Measurements from ENCODE around the gene GPR87. TPM values are rescaled to one million over a fixed set of nuclear protein-coding genes. Genes with fewer than 3 reads are reported as not detected.

Gene GPR87
- total and polyA plus RNA-seq, 12 donors, result 0.01 TPM; not detected in 11

GRCh38 chr3:151290673-151291072 lies 25.9 kb downstream of the GPR87 start:
- no peaks in the 10 kb centered on the region for H3K27me3 ChIP-seq
- no peaks in the 10 kb centered on the region for H3K9me3 ChIP-seq
- TF ChIP-seq, protein P1, sequence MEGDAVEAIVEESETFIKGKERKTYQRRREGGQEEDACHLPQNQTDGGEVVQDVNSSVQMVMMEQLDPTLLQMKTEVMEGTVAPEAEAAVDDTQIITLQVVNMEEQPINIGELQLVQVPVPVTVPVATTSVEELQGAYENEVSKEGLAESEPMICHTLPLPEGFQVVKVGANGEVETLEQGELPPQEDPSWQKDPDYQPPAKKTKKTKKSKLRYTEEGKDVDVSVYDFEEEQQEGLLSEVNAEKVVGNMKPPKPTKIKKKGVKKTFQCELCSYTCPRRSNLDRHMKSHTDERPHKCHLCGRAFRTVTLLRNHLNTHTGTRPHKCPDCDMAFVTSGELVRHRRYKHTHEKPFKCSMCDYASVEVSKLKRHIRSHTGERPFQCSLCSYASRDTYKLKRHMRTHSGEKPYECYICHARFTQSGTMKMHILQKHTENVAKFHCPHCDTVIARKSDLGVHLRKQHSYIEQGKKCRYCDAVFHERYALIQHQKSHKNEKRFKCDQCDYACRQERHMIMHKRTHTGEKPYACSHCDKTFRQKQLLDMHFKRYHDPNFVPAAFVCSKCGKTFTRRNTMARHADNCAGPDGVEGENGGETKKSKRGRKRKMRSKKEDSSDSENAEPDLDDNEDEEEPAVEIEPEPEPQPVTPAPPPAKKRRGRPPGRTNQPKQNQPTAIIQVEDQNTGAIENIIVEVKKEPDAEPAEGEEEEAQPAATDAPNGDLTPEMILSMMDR (IDR thresholded peaks at IDR 0.05), result peak in 7 of 9 donors; percentile 22 to 50 (median 47)
- H3K4me3 ChIP-seq, result no peak overlapping the region
- no peak for DNase-seq
- H3K27ac ChIP-seq, result no peak overlapping the region
- ATAC-seq, result no peak
- H3K4me1 ChIP-seq, result no peaks in the 10 kb centered on the region
- intact Hi-C loops (cut with DNase I), result loop anchor here in 1 of 10 donors (5.0 kb wide), 1 partner anchor 547 kb away; no protein-coding TSS in a partner anchor
- 61 to 79% methylated on average over 3 of the region's 3 CpGs for WGBS, 2 donors
- H3K36me3 ChIP-seq, result no peaks in the 10 kb centered on the region

DNA sequence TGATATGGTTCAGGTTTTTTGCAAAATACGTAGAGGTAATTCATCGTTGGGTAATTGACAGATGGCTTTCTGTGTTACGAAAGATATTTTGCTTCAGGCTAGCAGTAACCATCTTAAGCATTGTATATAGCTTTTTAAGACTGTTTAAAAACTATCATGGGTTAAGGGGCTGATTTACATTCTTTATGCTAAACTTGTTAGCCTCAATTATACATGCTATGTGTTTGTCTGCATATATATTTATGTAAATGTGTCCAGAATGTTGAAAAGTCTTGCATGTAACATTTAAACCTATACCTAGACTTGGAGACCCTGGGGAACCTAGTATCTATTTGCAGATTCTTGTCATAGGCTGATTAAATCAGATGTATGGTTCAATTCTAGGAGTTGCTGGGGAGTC lies 27.2 kb downstream of the GPR87 start:
- no peak overlapping the region for H3K4me3 ChIP-seq
- WGBS, 2 donors, result 49 to 57% methylated on average over 3 of the region's 3 CpGs
- no peaks in the 10 kb centered on the region for H3K9me3 ChIP-seq
- H3K27me3 ChIP-seq, result no peaks in the 10 kb centered on the region
- ATAC-seq (no peak), DNase-seq (no peak)
- TF ChIP-seq, protein P1 (IDR thresholded peaks at IDR 0.05), result no peak
- no peaks in the 10 kb centered on the region for H3K36me3 ChIP-seq
- intact Hi-C loops (cut with DNase I), result no loop called here
- no peak overlapping the region for H3K27ac ChIP-seq
- H3K4me1 ChIP-seq, result peaks cover 0 to under 1% (median 0%) of the 10 kb centered on the region in 9 donors

GRCh38 chr3:151285940-151286339 lies 30.7 kb downstream of the GPR87 start:
- H3K27me3 ChIP-seq, result no peaks in the 10 kb centered on the region
- DNase-seq, result no peak
- intact Hi-C loops (cut with DNase I), result no loop called here
- no peak overlapping the region for H3K4me3 ChIP-seq
- no peaks in the 10 kb centered on the region for H3K9me3 ChIP-seq
- peaks cover 0 to 15% (median 9%) of the 10 kb centered on the region in 9 donors for H3K4me1 ChIP-seq
- WGBS, 2 donors, result 59 to 61% methylated on average over 1 of the region's 1 CpG
- no peaks in the 10 kb centered on the region for H3K36me3 ChIP-seq
- no peak for ATAC-seq
- H3K27ac ChIP-seq, result no peak overlapping the region
- TF ChIP-seq, protein P1 (IDR thresholded peaks at IDR 0.05), result no peak

DNA sequence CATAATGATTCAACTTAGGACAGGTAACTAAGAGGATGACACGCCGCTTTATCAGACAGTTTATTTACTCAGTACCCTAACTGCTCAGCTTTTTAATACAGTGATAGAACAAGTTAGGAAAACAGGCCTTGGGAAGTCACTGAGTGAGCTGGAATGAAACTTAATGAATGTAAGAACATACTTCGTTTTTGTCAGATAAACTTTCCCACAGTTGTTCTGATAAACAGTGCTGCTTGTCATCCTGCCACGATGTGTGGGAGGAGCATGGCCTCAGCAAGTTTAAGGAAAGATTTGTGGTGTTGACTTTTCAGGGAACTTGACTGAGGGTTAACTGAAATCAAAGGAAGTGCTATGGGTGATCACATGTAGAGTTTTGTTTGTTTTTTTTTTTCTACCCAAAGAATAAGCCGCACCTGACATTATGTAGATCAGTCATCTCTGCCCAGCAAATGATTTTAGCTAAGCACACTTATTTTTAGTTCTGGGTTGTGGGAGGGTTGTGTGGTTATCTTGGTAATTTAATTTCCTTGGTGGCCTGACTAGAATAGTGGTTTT lies 32.6 kb downstream of the GPR87 start:
- ATAC-seq, result peak in 5 of 8 donors; percentile 30 to 60 (median 45)
- Histone ChIP-seq H3K27ac (peak overlapping the region in 8 of 10 donors; percentile 13 to 53 (median 24)), H3K9me3 (no peaks in the 10 kb centered on the region), H3K36me3 (no peaks in the 10 kb centered on the region), H3K27me3 (no peaks in the 10 kb centered on the region), H3K4me3 (no peak overlapping the region), H3K4me1 (peaks cover 0 to 25% (median 9%) of the 10 kb centered on the region in 9 donors)
- DNase-seq, result peak in 1 of 2 donors; percentile 50
- TF ChIP-seq, protein P1 (IDR thresholded peaks at IDR 0.05), result no peak
- 41 to 43% methylated on average over 5 of the region's 5 CpGs for WGBS, 2 donors
- intact Hi-C loops (cut with DNase I), result loop anchor here (1.0 to 5.0 kb wide), 9 partner anchors 52 to 117 kb away; no protein-coding TSS in a partner anchor

All from heart right ventricle (tissue), 16 donors.